ENCODE data around the gene OR1C1.

- TF ChIP-seq, protein P1, sequence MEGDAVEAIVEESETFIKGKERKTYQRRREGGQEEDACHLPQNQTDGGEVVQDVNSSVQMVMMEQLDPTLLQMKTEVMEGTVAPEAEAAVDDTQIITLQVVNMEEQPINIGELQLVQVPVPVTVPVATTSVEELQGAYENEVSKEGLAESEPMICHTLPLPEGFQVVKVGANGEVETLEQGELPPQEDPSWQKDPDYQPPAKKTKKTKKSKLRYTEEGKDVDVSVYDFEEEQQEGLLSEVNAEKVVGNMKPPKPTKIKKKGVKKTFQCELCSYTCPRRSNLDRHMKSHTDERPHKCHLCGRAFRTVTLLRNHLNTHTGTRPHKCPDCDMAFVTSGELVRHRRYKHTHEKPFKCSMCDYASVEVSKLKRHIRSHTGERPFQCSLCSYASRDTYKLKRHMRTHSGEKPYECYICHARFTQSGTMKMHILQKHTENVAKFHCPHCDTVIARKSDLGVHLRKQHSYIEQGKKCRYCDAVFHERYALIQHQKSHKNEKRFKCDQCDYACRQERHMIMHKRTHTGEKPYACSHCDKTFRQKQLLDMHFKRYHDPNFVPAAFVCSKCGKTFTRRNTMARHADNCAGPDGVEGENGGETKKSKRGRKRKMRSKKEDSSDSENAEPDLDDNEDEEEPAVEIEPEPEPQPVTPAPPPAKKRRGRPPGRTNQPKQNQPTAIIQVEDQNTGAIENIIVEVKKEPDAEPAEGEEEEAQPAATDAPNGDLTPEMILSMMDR (IDR thresholded peaks at IDR 0.05): no peak
- TF ChIP-seq, protein P2, sequence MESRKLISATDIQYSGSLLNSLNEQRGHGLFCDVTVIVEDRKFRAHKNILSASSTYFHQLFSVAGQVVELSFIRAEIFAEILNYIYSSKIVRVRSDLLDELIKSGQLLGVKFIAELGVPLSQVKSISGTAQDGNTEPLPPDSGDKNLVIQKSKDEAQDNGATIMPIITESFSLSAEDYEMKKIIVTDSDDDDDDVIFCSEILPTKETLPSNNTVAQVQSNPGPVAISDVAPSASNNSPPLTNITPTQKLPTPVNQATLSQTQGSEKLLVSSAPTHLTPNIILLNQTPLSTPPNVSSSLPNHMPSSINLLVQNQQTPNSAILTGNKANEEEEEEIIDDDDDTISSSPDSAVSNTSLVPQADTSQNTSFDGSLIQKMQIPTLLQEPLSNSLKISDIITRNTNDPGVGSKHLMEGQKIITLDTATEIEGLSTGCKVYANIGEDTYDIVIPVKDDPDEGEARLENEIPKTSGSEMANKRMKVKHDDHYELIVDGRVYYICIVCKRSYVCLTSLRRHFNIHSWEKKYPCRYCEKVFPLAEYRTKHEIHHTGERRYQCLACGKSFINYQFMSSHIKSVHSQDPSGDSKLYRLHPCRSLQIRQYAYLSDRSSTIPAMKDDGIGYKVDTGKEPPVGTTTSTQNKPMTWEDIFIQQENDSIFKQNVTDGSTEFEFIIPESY (IDR thresholded peaks at IDR 0.05; ENCODE audit: borderline replicate concordance, low read depth): no peak
- TF ChIP-seq TAF1 (IDR thresholded peaks at IDR 0.05; ENCODE audit: borderline replicate concordance, low read depth, low read length) (no peak), RAD21 (IDR thresholded peaks at IDR 0.05; ENCODE audit: low read length) (no peak), SMC3 (IDR thresholded peaks at IDR 0.05; ENCODE audit: low read depth, low read length) (no peak), MEF2A (IDR thresholded peaks at IDR 0.05; ENCODE audit: borderline replicate concordance, low read depth) (no peak), EZH2phosphoT487 (IDR thresholded peaks at IDR 0.05; ENCODE audit: borderline replicate concordance, low read depth) (no peak), NFIC (IDR thresholded peaks at IDR 0.05; ENCODE audit: borderline replicate concordance) (no peak), RCOR1 (IDR thresholded peaks at IDR 0.05; ENCODE audit: low read length) (no peak), YY1 (IDR thresholded peaks at IDR 0.05; ENCODE audit: low read depth) (no peak), POLR2AphosphoS5 (IDR thresholded peaks at IDR 0.05; ENCODE audit: low read depth, low read length) (no peak)
- TF ChIP-seq, protein P3, sequence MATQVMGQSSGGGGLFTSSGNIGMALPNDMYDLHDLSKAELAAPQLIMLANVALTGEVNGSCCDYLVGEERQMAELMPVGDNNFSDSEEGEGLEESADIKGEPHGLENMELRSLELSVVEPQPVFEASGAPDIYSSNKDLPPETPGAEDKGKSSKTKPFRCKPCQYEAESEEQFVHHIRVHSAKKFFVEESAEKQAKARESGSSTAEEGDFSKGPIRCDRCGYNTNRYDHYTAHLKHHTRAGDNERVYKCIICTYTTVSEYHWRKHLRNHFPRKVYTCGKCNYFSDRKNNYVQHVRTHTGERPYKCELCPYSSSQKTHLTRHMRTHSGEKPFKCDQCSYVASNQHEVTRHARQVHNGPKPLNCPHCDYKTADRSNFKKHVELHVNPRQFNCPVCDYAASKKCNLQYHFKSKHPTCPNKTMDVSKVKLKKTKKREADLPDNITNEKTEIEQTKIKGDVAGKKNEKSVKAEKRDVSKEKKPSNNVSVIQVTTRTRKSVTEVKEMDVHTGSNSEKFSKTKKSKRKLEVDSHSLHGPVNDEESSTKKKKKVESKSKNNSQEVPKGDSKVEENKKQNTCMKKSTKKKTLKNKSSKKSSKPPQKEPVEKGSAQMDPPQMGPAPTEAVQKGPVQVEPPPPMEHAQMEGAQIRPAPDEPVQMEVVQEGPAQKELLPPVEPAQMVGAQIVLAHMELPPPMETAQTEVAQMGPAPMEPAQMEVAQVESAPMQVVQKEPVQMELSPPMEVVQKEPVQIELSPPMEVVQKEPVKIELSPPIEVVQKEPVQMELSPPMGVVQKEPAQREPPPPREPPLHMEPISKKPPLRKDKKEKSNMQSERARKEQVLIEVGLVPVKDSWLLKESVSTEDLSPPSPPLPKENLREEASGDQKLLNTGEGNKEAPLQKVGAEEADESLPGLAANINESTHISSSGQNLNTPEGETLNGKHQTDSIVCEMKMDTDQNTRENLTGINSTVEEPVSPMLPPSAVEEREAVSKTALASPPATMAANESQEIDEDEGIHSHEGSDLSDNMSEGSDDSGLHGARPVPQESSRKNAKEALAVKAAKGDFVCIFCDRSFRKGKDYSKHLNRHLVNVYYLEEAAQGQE (IDR thresholded peaks at IDR 0.05; ENCODE audit: low read depth, low read length): no peak
Measured at GRCh38 chr1:247760456-247760855, at the start of gene OR1C1.
